22Rv1 (cell line): ENCODE measurements around the gene GGT7.

Experiments used
- ZFX ChIP-seq: fragments of 450-650 bp; IDR thresholded peaks from 2 replicates; pipeline ENCODE4 v1.6.1; 2017; ENCODE audit warnings: antibody characterized with exemption, borderline replicate concordance
- TF ChIP-seq, protein P1 (sequence below): fragments of 450-650 bp; IDR thresholded peaks from 2 replicates; pipeline ENCODE4 v1.5.1; 2017; ENCODE audit warnings: mild to moderate bottlenecking

DNA sequence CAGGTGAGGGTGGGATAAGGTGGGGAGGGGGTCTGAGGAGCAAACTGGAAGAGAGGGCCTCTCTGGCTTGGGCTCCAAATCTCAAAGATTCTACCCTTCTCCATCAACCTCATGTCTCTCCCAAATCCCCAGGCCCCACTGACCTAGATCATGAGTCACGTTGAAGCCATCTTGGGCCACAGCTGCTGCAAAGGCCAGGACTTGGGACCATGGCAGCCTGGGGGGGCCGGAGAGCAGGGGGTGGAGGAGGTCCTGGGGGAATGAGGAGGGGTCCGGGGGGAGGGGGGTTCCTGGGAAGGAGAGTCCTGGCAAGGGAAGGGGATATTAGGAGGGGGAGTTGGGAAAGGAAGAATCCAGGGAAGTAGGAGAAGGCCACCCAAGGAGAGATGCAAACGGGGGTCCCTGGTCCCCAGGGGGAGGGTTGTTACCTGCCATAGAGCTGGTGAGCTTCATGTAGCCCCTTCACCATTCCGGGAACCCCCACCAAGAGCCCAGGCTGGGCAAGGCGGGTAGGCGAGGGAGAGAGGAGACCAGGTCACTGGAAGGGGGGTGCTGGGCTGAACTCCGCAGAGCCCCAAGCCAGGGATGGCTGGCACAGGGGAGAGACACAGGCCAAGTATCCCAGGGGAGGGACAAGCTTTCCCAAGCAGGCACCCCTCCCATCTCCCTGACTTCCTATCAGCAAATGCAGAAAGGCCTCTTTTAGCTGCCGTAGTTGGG, 12.7 kb downstream of the GGT7 start:
- TF ChIP-seq, protein P1, sequence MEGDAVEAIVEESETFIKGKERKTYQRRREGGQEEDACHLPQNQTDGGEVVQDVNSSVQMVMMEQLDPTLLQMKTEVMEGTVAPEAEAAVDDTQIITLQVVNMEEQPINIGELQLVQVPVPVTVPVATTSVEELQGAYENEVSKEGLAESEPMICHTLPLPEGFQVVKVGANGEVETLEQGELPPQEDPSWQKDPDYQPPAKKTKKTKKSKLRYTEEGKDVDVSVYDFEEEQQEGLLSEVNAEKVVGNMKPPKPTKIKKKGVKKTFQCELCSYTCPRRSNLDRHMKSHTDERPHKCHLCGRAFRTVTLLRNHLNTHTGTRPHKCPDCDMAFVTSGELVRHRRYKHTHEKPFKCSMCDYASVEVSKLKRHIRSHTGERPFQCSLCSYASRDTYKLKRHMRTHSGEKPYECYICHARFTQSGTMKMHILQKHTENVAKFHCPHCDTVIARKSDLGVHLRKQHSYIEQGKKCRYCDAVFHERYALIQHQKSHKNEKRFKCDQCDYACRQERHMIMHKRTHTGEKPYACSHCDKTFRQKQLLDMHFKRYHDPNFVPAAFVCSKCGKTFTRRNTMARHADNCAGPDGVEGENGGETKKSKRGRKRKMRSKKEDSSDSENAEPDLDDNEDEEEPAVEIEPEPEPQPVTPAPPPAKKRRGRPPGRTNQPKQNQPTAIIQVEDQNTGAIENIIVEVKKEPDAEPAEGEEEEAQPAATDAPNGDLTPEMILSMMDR = no peak
- no peak for TF ChIP-seq ZFX
